HG02970 (cell line): Measurements from ENCODE around the gene RASSF7.
"Not testable (repeated sequence)": the region's sequence is repeated elsewhere in the genome, so short reads cannot be mapped to it uniquely, and the experiment has no call there.

Experiments used
- ATAC-seq: cut with Tn5 transposase; IDR thresholded peaks from one replicate; pipeline ENCODE4 v1.9.1; 2021; ENCODE audit warnings: mild to moderate bottlenecking, moderate library complexity, moderate number of reproducible peaks; ENCODE audit not compliant: unreplicated experiment, low FRiP score

RASSF7 gene

GRCh38 chr11:563066-563811 is 2.5 kb downstream of the RASSF7 start:
- no peak for ATAC-seq

DNA sequence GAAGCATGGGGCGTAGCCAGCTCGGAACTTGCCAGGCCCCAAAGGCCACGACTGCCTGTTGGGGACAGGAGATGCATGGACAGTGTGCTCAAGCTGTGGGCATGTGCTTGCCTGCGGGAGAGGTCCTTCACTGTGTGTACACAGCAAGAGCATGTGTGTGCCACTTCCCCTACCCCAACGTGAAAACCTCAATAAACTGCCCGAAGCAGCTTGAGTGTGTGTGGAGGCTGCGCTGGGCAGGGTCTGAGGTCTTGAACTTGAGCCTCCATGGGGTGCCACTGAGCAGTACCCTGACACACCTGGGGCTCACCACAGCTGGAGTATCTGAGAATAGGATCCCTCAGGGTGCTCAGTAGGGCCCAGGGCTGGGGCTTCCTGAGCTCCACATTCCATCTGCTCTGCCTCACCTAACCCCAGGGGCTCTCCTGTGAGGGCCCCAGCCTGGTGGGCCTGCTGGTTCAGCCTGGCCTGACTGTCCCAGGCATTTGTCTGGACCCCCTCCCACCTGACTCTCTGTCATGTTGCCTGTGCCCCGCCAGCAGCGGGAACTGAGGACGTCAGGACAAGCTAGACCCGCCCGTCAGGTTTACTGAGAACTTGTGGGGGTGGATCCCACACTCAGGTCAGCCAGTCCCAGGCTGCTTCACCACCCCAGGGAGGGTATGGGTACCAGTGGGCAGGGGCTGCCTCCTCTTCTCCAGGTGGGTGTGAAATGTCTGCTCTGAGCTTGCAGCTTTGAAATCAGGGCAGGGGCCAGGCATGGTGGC is 3.2 kb downstream of the RASSF7 start:
- ATAC-seq = no peak

DNA sequence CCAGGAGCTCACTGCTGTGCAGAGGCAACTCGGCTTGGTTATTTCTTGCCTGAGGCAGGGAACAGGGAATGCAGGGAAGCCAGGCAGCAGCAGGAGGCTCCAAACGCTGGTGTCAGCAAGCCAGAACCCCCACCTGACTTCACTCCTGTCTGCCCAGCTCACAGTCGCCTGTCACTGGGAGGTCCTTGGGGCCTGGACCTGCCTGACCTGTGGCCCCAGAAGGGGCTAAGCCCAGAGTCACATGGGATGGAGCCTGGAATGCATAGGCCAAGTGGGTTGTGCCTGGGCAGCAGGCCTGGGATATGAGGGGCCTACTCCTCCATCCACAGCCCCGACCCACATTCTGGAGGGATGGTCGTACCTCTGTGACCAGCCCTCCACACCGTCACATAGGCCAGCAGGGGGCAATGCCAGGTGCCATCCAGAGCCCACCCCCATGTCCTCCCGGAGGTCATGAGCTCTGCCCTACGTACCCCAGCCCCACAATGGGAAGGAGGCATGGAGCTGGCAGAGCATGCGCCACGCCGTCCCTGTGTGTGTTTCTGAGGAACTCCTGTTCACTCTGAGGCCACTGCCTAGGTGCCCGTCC is 5.2 kb downstream of the RASSF7 start:
- no peak for ATAC-seq

GRCh38 chr11:567011-567628 is 6.3 kb downstream of the RASSF7 start:
- no peak for ATAC-seq

DNA sequence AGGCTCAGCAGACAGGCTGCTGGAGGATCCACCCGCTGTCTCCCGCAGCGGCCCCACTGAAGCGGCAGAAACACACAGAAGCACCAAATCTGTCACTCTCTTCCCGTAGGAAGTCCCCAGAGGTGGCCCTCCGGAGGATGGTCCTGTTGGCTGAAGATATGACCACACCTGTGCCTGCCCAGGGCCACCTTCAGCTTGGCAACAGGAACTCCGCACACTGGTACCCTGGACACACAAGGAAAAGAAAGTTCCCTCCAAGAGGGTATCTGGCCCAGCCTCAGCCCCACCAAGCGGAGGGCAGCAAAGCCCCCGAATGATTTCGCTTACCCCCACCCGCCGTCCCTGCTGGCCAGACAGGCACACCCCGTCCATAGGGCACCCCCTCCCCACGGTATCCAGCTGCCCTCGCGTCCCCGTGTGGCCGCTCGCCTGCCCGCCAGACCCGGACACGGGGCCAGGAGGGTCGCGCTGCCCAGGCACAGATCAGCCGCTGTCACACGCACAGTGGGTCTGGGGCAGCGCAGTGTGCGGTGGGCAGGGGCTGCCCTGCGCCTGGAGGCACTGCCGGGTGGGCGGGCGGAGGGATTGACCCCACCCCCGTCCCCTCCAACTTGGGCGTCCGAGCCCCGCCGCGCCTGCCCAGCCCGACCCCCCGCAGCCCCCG is 7.0 kb downstream of the RASSF7 start:
- no peak for ATAC-seq

- ATAC-seq = peak; percentile 82
Observed at GRCh38 chr11:568306-569157, 7.8 kb downstream of the RASSF7 start.

- ATAC-seq = no peak
Observed at GRCh38 chr11:569158-569885, 8.6 kb downstream of the RASSF7 start.

GRCh38 chr11:571802-572185 is 11.0 kb downstream of the RASSF7 start:
- no peak for ATAC-seq

GRCh38 chr11:573146-573759 is 12.5 kb downstream of the RASSF7 start:
- ATAC-seq = no peak

DNA sequence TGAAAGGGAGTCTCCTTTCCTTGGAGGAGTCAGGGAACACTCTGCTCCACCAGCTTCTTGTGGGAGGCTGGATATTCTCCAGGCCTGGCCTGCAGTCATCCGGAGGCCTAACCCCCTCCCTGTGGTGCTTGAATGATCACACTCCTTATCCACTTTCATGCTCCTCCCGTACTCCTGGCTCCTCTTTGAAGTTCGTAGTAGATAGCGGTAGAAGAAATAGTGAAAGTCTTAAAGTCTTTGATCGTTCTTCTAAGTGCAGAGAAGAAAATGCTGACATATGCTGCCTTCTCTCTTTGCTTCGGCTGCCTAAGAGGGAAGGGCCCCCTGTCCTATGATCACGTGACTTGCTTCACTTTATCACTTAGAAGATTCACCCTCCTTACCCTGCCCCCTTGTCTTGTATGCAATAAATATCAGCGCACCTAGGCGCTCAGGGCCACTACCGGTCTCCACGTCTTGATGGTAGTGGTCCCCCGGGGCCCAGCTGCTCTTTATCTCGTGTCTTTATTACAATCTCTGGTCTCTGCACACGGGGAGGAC is 13.3 kb downstream of the RASSF7 start:
- ATAC-seq = not testable (repeated sequence)

GRCh38 chr11:574632-575312 is 14.0 kb downstream of the RASSF7 start:
- no peak for ATAC-seq

GRCh38 chr11:575313-575995 is 14.7 kb downstream of the RASSF7 start:
- peak; percentile 47 for ATAC-seq

GRCh38 chr11:575996-576768 is 15.4 kb downstream of the RASSF7 start, which contains the start of gene PHRF1:
Gene PHRF1 (plus strand): TSS chr11:576470. CDS start chr11:581513, 5,043 bp downstream.
- peak; percentile 88 for ATAC-seq

- no peak for ATAC-seq
Observed at GRCh38 chr11:576811-577610, 16.2 kb downstream of the RASSF7 start.

GRCh38 chr11:577611-577894 is 16.8 kb downstream of the RASSF7 start:
- ATAC-seq = no peak
